Suppressor macrophage treated with lipopolysaccharide for 4 hours (primary cell): Measurements from ENCODE around the gene PHKB.

ENCODE experiments used
- DNase-seq: peaks from one replicate; pipeline ENCODE4 v3.0.0-alpha.2; 2020

The PHKB gene

DNA sequence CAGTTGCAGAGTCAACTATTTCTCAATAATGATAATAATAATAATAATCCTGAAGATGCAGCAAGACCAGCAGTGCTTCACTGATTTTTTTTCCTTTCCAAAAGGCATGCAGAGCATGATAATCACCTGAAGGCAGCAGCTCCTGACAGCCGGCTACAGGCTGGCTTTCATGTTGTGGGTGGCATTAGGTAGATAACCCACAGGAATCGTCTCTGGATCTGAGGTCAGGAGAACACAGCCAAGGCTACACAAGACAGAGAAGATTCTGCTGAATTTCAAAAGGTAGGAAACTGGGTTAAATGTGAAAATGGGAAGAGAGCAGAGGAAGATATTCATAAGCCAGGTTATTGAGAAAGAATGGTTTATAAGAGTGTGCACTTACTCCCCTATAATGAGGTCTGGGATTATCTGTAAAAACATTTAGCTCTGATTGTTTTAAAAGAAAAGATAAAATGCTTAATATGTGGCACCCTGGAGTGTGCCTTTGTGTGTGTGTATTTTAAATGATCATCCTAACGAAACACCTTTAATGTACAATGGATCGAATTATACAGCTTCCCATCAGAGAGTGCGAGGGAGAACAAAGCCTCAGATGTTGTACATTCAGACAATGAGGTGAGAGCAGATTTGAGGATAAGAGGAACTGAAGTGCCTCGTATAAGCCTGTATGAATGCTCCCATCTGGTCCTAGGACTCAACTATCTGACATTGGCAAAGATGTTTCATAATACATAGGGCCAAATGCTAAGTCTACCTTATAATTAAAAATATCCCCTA, 273.1 kb downstream of the PHKB start:
- DNase-seq, result no peak

DNA sequence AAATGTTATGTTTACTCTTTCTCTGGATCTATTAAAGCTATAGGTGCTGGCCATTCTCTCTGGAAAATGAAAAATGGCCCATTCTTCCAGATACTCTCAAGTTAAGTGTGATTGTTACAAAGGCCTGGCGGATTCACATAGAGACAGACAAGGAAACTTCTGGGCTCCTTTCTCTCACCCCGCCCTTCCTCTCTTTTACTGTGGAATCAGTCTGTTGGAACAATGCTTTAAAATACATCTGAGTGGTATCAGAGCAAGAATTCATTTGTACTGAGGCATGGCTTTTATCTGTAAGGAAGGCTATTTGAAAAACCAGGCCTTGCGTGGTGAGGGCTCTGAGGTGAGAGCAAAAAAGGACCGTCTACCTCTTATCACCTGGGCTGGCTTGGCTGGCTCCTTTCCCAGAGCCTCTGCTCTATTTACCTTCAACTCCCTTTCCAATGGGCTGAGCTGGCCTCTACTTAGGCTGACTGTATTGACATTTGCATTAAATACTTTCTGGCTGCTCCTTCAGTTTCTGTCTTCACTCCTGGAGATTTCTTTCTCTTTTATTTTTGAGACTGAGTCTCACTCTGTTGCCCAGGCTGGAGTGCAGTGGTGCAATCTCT, 274.0 kb downstream of the PHKB start:
- no peak for DNase-seq

GRCh38 chr16:47750371-47750770, 289.2 kb downstream of the PHKB start:
- DNase-seq, result no peak
